Colonic mucosa (tissue), 4 donors: Measurements from ENCODE around the gene CAMTA1. TPM values are rescaled to one million over a fixed set of nuclear protein-coding genes. Genes with fewer than 3 reads are reported as not detected.

Experiments used
- DNase-seq: peaks from one replicate; pipeline ENCODE4 v3.0.0-alpha.2; 2020
- H3K27ac ChIP-seq: fragments of 200-600 bp; one replicate; pipeline ENCODE4 v1.8.0; 2021
- H3K27me3 ChIP-seq: fragments of 200-600 bp; one replicate; pipeline ENCODE4 v1.8.0; 2021
- H3K36me3 ChIP-seq: fragments of 200-600 bp; one replicate; pipeline ENCODE4 v1.8.0; 2021
- H3K4me1 ChIP-seq: fragments of 200-600 bp; one replicate; pipeline ENCODE4 v1.8.0; 2021; ENCODE audit warnings: mild to moderate bottlenecking
- H3K4me3 ChIP-seq: fragments of 200-600 bp; one replicate; pipeline ENCODE4 v1.8.0; 2021
- H3K9ac ChIP-seq, 2 donors: one replicate each; pipeline ENCODE4 v1.7.0; 2013; ENCODE audit warnings: control low read depth in 2 of 2, low read depth in 2 of 2, low read length in 2 of 2
- H3K9me3 ChIP-seq: fragments of 200-600 bp; one replicate; pipeline ENCODE4 v1.8.0; 2021
- intact Hi-C: fragments of 100-400 bp; cut with DNase I; formaldehyde crosslinking; loops from one replicate; pipeline ENCODE4 v1.14.1; 2022
- total RNA-seq, 2 donors: library from RNA; stranded (reverse); fragmentation: NEBNext Ultra II Directional in 1 of 2; extraction: Animal tissue kit (Norgen Biotek cat#: 25700) in 1 of 2; gene quantifications; one replicate each; pipeline ENCODE4 v1.2.1, GENCODE V29; 2021
- TF ChIP-seq, protein P1 (sequence below): fragments of 200-600 bp; IDR thresholded peaks from one replicate; pipeline ENCODE4 v1.8.0; 2022; ENCODE audit warnings: antibody characterized with exemption, mild to moderate bottlenecking
- donor health status: healthy.
- donor health status: DM: no; HTN: no; CAD: no.
- donor health status: DM: no; HTN: no; CAD: no.

The CAMTA1 gene
- total RNA-seq, 2 donors from 2014 or later, result 76.8 to 92.8 TPM

DNA sequence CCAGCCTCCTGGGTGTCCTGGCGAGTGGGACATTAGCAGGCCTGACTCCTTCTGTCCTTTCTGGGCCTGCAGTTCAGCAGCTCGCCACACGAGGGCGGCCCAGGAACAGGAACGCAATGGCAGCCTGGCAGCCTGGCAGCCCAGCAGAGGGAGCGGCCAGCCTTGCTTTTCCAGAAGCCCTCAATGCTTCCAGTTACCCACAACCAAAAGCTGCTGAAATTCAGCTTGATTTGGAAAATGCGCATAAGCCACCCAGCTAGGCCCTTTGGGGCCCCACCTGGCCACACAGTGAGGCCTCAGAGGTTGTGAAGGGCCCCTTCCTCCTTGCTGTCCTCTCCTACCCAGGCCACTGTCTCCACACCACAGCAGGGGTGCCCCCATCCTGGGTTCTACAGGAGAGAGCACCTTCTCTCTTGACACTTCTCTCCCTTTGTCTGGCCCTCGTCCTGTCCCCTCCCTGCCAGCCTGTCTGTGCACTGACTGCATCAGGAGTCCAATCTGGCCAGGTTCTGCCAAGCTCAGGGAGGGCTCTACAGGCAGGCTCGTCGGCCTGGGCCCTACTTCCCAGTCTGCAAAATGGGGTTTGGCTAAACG lies 882.5 kb downstream of the CAMTA1 start:
- TF ChIP-seq, protein P1, sequence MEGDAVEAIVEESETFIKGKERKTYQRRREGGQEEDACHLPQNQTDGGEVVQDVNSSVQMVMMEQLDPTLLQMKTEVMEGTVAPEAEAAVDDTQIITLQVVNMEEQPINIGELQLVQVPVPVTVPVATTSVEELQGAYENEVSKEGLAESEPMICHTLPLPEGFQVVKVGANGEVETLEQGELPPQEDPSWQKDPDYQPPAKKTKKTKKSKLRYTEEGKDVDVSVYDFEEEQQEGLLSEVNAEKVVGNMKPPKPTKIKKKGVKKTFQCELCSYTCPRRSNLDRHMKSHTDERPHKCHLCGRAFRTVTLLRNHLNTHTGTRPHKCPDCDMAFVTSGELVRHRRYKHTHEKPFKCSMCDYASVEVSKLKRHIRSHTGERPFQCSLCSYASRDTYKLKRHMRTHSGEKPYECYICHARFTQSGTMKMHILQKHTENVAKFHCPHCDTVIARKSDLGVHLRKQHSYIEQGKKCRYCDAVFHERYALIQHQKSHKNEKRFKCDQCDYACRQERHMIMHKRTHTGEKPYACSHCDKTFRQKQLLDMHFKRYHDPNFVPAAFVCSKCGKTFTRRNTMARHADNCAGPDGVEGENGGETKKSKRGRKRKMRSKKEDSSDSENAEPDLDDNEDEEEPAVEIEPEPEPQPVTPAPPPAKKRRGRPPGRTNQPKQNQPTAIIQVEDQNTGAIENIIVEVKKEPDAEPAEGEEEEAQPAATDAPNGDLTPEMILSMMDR, result peak; percentile 99
- intact Hi-C loops, result loop anchor here (2.0 to 5.0 kb wide), 2 partner anchors 85 to 235 kb away; no protein-coding TSS in a partner anchor
- H3K4me3 ChIP-seq, result no peak overlapping the region

DNA sequence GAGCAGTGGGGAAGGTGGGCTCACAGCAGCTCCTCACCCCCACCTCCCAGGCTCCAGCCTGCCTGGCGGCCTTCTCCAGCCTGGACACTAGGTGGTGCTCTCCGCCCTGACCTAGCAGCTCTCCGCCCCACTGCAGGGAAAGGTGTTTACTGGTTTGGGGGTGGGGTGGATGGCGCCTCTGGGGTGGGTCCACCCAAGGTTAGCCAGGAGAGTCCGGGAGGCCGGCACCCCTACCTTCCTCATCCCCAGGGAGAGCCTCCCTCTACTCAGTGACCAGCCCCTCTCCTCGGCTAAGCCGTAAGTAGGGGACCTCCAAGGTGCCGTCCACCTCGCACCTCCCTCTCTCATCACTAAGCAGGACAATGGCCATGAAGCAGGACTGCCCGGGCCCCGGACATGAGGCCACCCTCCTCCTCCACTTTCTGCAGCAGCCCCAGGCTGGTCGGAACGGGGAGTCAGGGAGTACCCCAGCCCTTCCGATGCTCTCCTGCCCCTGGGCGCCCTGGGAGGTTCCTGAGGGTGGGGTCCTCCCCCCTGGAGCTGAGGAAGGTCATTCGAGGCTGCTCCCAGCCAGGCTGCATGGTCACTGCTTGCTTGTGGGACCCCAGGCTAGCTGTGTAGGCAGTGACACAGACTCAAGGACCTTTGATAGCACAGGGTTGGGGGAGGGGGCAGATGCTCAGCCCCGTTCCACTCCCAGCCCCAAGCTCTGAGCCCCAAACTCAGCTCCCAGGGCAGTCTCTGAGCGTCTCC lies 884.5 kb downstream of the CAMTA1 start:
- intact Hi-C loops, result loop anchor here (5.0 kb wide), 1 partner anchor 233 kb away; no protein-coding TSS in a partner anchor
- DNase-seq, result peak; percentile 40
- TF ChIP-seq, protein P1, result peak; percentile 73
- Histone ChIP-seq H3K36me3 (no peaks in the 10 kb centered on the region), H3K4me3 (no peak overlapping the region), H3K27ac (no peak overlapping the region), H3K9ac (peak overlapping the region in 1 of 2 donors; percentile 12), H3K4me1 (no peaks in the 10 kb centered on the region), H3K9me3 (no peaks in the 10 kb centered on the region), H3K27me3 (no peaks in the 10 kb centered on the region)

More for the DNA sequence above, 882.5 kb downstream of the CAMTA1 start:
- H3K27ac ChIP-seq, result no peak overlapping the region
- no peaks in the 10 kb centered on the region for H3K9me3 ChIP-seq
- H3K4me1 ChIP-seq, result no peaks in the 10 kb centered on the region
- H3K36me3 ChIP-seq, result no peaks in the 10 kb centered on the region
- DNase-seq, result peak; percentile 90
- no peaks in the 10 kb centered on the region for H3K27me3 ChIP-seq
- no peak overlapping the region for H3K9ac ChIP-seq

DNA sequence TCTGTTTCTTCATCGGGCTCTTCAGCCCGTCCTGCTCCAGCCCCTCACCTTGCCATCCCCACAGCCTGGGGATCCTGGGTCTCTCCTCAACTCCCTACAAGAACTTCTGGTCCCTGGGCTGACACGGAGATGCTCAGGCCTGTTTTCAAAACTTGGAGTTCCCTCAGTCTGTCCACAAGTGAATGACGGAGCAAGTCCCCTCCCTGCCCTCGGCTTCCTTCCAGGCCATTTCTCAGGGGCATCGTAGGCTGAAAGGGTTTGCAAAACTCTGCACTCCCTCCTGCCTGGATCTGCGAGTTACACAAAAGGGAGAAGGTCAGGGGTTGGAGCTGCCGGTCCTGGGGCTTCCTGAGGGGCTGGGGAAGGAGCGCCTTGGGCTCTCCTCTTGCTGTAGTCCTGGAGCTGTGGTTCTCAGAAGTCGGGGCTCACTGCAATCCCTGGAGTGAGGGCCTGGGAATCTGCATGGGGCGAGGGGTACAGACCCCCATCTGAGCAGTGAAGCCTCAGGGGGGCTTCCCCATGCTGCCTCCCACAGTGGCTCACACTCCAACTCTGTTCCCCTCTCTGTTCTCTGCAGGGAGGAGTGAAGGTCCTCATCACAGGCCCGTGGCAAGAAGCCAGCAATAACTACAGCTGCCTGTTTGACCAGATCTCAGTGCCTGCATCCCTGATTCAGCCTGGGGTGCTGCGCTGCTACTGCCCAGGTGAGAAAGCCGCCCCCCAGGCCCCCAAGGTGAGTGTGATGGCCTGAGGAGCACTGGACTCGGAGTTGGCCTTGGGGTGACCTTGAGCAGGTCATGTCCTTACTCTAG lies 885.3 kb downstream of the CAMTA1 start:
- H3K9ac ChIP-seq, result no peak overlapping the region
- TF ChIP-seq, protein P1, result no peak
- DNase-seq, result no peak
- no peak overlapping the region for H3K27ac ChIP-seq
- no peaks in the 10 kb centered on the region for H3K9me3 ChIP-seq
- intact Hi-C loops, result no loop called here
- H3K36me3 ChIP-seq, result no peaks in the 10 kb centered on the region
- H3K4me1 ChIP-seq, result no peaks in the 10 kb centered on the region
- H3K27me3 ChIP-seq, result no peaks in the 10 kb centered on the region
- no peak overlapping the region for H3K4me3 ChIP-seq

DNA sequence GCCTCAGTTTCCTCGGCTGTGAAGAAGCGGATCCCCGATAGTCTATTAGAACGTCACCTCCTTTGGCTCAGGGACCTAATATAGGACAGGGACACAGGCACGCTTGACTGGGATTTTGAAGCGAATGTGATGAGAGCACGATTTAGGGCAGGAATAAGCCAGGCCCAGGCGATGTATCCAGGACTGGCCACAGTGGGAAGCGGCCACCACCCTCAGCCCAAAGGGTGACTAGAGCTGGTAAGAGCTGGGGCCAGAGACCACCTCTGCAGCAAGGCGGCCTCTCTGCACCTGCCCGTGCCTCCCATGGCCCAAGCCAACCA lies 885.9 kb downstream of the CAMTA1 start:
- no peaks in the 10 kb centered on the region for H3K9me3 ChIP-seq
- DNase-seq, result no peak
- no peaks in the 10 kb centered on the region for H3K27me3 ChIP-seq
- H3K4me1 ChIP-seq, result no peaks in the 10 kb centered on the region
- H3K4me3 ChIP-seq, result no peak overlapping the region
- no peak overlapping the region for H3K27ac ChIP-seq
- TF ChIP-seq, protein P1, result no peak
- intact Hi-C loops, result no loop called here
- H3K36me3 ChIP-seq, result no peaks in the 10 kb centered on the region
- H3K9ac ChIP-seq, result no peak overlapping the region

DNA sequence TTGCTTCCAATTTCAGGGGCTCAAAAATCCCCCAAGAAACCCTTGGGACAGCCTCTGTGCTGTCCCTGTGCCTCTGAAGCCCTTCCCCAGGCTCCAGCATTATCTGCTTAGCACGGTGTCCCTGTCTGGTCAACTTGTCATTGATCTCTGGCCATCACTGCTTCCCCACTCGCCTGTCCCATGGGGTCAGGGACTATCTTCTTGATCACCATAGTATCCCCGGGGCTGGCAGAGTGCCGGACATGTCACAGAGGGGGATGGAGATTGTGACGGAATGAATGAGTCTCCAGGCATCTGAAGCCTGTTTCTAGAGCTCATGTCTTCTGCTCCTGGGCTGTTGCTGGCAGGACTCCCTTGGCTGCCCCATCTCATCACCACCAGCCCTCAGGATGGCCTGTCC lies 886.4 kb downstream of the CAMTA1 start:
- Histone ChIP-seq H3K27me3 (no peaks in the 10 kb centered on the region), H3K9me3 (no peaks in the 10 kb centered on the region), H3K9ac (no peak overlapping the region), H3K4me3 (no peak overlapping the region), H3K27ac (no peak overlapping the region), H3K4me1 (no peaks in the 10 kb centered on the region), H3K36me3 (no peaks in the 10 kb centered on the region)
- intact Hi-C loops, result no loop called here
- DNase-seq, result no peak
- TF ChIP-seq, protein P1, result no peak
